ENCODE data around the gene DSG3.

The DSG3 gene

GRCh38 chr18:31441493-31441892, 6.0 kb upstream of the DSG3 start:
- no peak for TF ChIP-seq CTCF (IDR thresholded peaks at IDR 0.05; ENCODE audit: insufficient read depth, low read depth, low read length, missing control alignments)
- H3K4me3 ChIP-seq (ENCODE audit: low read length), result no peak overlapping the region
- DNase-seq (ENCODE audit: low read depth), result peak; percentile 52

- H3K4me3 ChIP-seq (ENCODE audit: low read length), result no peak overlapping the region
- no peak for DNase-seq (ENCODE audit: low read depth)
- no peak for TF ChIP-seq CTCF (IDR thresholded peaks at IDR 0.05; ENCODE audit: insufficient read depth, low read depth, low read length, missing control alignments)
These were observed 3.4 kb upstream of the DSG3 start for GRCh38 chr18:31444142-31444541.

GRCh38 chr18:31445908-31446307, 1.6 kb upstream of the DSG3 start:
- TF ChIP-seq CTCF (IDR thresholded peaks at IDR 0.05; ENCODE audit: insufficient read depth, low read depth, low read length, missing control alignments), result no peak
- DNase-seq (ENCODE audit: low read depth), result no peak
- H3K4me3 ChIP-seq (ENCODE audit: low read length), result no peak overlapping the region

- no peak for TF ChIP-seq CTCF (IDR thresholded peaks at IDR 0.05; ENCODE audit: insufficient read depth, low read depth, low read length, missing control alignments)
- DNase-seq (ENCODE audit: low read depth), result no peak
- H3K4me3 ChIP-seq (ENCODE audit: low read length), result peak overlapping the region; percentile 79
These were observed 687 bp upstream of the DSG3 start for GRCh38 chr18:31446854-31447253.

GRCh38 chr18:31450409-31450808, 2.9 kb downstream of the DSG3 start:
- peak overlapping the region; percentile 79 for H3K4me3 ChIP-seq (ENCODE audit: low read length)
- TF ChIP-seq CTCF (IDR thresholded peaks at IDR 0.05; ENCODE audit: insufficient read depth, low read depth, low read length, missing control alignments), result no peak
- peak; percentile 88 for DNase-seq (ENCODE audit: low read depth)

GRCh38 chr18:31451625-31452024, 4.1 kb downstream of the DSG3 start:
- no peak for TF ChIP-seq CTCF (IDR thresholded peaks at IDR 0.05; ENCODE audit: insufficient read depth, low read depth, low read length, missing control alignments)
- H3K4me3 ChIP-seq (ENCODE audit: low read length), result peak overlapping the region; percentile 79
- peak; percentile 84 for DNase-seq (ENCODE audit: low read depth)

GRCh38 chr18:31454066-31454708, 6.6 kb downstream of the DSG3 start:
- DNase-seq (ENCODE audit: low read depth), result peak; percentile 97
- H3K4me3 ChIP-seq (ENCODE audit: low read length), result peak overlapping the region; percentile 31
- TF ChIP-seq CTCF (IDR thresholded peaks at IDR 0.05; ENCODE audit: insufficient read depth, low read depth, low read length, missing control alignments), result no peak

Data from epithelial cell of esophagus (primary cell).